ENCODE results near the gene GNPDA1. TPM values are rescaled to one million over a fixed set of nuclear protein-coding genes. Genes with fewer than 3 reads are reported as not detected.

The GNPDA1 gene
- total RNA-seq: 31.5 TPM

DNA sequence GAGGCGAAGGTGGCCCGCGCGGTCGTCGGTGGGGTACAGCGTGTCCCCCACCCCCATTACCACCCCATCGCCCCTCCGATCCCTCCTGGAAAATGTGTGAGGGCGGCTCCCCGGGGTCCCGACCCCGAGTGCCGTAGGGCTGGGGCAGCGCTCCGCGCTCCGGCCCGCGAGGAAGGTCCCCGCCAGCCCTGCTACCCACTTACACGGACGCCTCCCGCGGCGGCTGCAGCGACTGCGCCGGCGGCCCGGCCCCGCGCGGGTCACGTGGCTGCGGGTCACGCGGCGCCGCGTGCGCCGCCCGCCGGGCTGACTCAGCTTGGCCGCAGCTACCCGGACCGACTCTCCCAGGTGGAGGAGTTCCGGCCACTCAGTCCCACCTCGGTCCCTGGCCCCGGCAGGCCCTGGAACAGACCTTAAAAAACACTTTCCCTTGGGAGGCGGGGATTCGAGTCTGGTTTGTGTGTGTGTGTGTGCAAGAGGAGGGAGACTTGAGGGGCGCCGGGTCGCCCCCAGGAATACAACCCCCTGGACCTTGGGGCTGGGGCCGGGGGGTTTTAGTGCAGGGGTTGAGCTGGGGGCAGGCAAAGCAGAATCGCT is at the start of gene GNPDA1:
Gene GNPDA1, minus strand, starts transcription at position 236 of the 597 bp plus-strand sequence. CDS start 992 bp downstream, outside the sequence.

DNA sequence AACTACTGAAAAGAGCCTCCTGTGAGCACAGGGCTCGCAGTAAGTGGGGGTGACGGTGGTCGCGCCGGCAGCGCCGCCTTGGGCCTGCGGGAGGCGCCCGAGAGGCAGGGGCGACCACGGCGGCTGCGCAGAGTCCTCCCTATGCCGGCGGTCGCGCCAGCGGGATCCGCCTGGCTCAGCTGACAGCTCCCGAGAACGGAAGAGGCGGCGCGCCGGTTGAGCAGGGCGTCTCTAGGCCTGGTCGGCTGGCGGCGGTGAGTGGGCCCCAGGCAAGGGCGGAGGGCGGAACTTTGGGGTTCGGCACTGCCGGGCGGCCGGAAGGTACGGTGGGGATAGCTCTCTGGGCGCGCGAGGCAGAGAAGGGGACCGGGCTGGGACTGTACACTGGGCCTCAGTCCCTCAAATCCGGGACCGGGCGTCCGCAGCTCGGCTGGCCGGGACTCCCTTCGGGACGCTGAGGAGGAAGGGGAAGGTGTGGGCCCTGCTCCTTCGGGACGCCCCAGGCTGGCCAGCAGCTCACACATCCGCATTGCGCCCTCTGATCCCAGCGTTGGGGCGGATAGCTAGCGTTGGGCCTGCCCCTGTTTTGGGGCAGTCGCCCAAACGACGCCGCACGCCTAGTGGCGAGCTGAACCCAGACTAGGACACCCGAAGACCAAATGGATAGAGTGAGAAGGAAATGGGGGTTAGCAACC is 43.8 kb downstream of the GNPDA1 start, which contains the start of gene RNF14:
Gene RNF14, plus strand, starts transcription at position 192 of the 695 bp plus-strand sequence. CDS start 4,484 bp downstream, outside the sequence.

DNA sequence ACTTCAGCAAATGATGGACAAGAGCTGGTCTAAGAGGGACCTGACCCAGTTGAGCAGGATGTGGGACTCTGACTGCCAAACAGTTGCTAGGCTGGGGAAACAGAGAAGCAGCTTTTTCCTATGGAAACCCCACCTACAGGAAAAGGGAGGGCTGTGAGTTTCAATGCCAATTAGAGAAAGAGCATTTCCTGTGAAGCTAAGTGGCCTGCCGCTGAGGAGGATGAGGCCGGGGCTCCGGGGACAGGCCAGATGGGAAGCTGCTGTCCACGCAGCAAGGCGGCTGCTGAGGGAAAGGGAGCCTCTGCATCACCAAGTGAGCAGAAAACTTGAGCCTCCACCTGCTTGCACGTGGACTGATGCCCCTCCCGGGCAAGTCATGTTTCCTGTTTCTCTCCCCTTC is 54.7 kb downstream of the GNPDA1 start, which contains the start of gene PCDH12:
Gene PCDH12, minus strand, starts transcription at position 90 of the 400 bp plus-strand sequence. CDS start 351 bp downstream, outside the sequence.

Other genes with a start within 250 kb of the GNPDA1 start
- 44.8 TPM for gene PCDH1, start 134.6 kb downstream of the GNPDA1 start, total RNA-seq
- gene DELE1, start 89.2 kb downstream of the GNPDA1 start, total RNA-seq: 112 TPM
- gene PCDH12, start 54.8 kb downstream of the GNPDA1 start, total RNA-seq: 30.1 TPM
- 58.0 TPM for gene RNF14, start 43.9 kb downstream of the GNPDA1 start, total RNA-seq
- gene NDFIP1, start 95.8 kb upstream of the GNPDA1 start, total RNA-seq: 140 TPM

Data from metanephros (tissue), 1 donor.